Measurements from ENCODE around the gene TNS4. TPM values are rescaled to one million over a fixed set of nuclear protein-coding genes. Genes with fewer than 3 reads are reported as not detected.

Gene TNS4
- total and polyA plus RNA-seq, 7 donors: 0.04 to 0.06 TPM; not detected in 5

DNA sequence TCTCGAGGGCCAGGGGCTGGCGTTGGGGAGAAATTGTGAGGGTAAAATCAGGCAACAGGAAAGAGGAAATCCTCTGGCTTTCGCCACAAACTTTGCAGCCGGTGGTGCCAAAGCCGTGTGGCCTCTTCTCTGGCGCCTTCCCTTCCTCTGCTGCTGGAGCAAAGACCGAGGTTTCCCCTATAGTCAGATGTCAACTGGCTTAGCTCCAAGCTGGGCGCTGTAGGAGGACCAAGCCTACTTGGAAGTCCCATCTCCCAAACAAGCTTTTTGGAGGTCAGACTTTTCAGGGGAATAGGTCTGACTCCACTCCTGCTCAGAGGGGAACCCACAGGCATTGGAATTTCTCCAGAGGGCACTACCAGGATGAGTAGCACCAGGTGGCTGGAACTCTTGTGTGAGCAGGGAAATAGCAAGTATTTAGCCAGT, 53.2 kb downstream of the TNS4 start:
- Histone ChIP-seq H3K27ac (no peak overlapping the region), H3K4me1 (peaks cover 34% of the 10 kb centered on the region), H3K36me3 (ENCODE audit: insufficient read depth in 1 of 2, low read depth in 1 of 2) (peaks cover 0 to 11% of the 10 kb centered on the region in 2 donors), H3K27me3 (ENCODE audit: insufficient read depth in 3 of 3, low read length in 2 of 3) (peaks cover 0 to 7% (median 0%) of the 10 kb centered on the region in 3 donors), H3K9me3 (no peaks in the 10 kb centered on the region), H3K4me3 (peak overlapping the region; percentile 78)
- intact Hi-C loops (cut with DNase I): no loop called here
- TF ChIP-seq, protein P1, sequence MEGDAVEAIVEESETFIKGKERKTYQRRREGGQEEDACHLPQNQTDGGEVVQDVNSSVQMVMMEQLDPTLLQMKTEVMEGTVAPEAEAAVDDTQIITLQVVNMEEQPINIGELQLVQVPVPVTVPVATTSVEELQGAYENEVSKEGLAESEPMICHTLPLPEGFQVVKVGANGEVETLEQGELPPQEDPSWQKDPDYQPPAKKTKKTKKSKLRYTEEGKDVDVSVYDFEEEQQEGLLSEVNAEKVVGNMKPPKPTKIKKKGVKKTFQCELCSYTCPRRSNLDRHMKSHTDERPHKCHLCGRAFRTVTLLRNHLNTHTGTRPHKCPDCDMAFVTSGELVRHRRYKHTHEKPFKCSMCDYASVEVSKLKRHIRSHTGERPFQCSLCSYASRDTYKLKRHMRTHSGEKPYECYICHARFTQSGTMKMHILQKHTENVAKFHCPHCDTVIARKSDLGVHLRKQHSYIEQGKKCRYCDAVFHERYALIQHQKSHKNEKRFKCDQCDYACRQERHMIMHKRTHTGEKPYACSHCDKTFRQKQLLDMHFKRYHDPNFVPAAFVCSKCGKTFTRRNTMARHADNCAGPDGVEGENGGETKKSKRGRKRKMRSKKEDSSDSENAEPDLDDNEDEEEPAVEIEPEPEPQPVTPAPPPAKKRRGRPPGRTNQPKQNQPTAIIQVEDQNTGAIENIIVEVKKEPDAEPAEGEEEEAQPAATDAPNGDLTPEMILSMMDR (IDR thresholded peaks at IDR 0.05): no peak
- ATAC-seq (no peak), DNase-seq (peak; percentile 40 to 62)
- 35 to 42% (median 42%) methylated on average over 8 of the region's 8 CpGs for WGBS, 3 donors

DNA sequence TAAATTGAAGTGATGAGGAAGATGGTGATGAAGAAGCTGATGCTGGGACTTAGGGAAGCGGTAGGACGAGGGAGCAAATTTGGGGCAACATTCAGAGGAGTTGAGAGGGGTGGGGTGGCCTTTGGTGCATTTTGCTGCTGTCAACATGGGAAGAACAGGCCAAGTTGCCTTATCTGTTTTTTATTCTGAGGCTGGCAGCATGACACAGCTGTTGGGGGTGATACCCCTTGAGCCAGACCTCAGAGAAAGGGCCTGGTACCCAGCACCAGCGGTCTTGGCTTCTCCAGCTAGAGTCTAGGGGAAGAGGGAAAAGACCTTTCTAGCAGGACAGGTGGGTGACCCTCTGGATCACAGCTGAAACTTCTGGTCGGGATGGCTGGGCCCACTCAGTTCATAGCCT, 53.6 kb downstream of the TNS4 start:
- H3K27me3 ChIP-seq (ENCODE audit: insufficient read depth in 3 of 3, low read length in 2 of 3): peaks cover 0 to 7% (median 0%) of the 10 kb centered on the region in 3 donors
- intact Hi-C loops (cut with DNase I): no loop called here
- no peak for ATAC-seq
- peaks cover 0 to 7% of the 10 kb centered on the region in 2 donors for H3K36me3 ChIP-seq (ENCODE audit: insufficient read depth in 1 of 2, low read depth in 1 of 2)
- H3K27ac ChIP-seq: no peak overlapping the region
- TF ChIP-seq, protein P1 (IDR thresholded peaks at IDR 0.05): no peak
- no peak for DNase-seq
- 65 to 67% (median 65%) methylated on average over 4 of the region's 4 CpGs for WGBS, 3 donors
- H3K4me3 ChIP-seq: peak overlapping the region; percentile 78
- peaks cover 34% of the 10 kb centered on the region for H3K4me1 ChIP-seq
- no peaks in the 10 kb centered on the region for H3K9me3 ChIP-seq

DNA sequence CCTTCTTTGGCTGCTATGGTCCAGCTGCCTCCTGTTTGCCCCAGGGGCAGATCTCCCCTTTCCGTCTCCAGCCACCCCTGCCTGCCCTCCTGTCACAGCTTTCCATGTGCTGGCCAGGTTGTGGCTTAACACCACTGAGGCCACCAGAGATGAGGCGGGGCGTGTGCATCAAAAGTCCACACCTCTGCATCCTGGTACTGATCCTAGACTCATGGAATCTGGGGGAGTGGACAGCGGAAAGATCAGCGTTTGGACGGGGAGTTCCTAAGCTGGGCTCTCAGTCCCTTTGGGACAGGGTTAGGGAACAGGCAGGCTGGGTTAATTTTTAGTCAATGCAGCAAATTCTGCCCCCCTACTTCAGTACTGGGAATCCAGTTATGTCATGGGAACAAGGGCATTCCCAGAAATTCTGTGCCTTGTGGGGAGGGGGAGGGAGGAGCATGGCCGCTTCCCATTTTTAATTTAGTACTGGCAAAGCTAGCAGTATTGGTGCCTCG, 54.2 kb downstream of the TNS4 start:
- peaks cover 0 to 4% of the 10 kb centered on the region in 2 donors for H3K36me3 ChIP-seq (ENCODE audit: insufficient read depth in 1 of 2, low read depth in 1 of 2)
- peak overlapping the region; percentile 78 for H3K4me3 ChIP-seq
- peak in 1 of 4 donors; percentile 27 for ATAC-seq
- H3K9me3 ChIP-seq: no peaks in the 10 kb centered on the region
- peaks cover 34% of the 10 kb centered on the region for H3K4me1 ChIP-seq
- peaks cover 0 to 7% (median 0%) of the 10 kb centered on the region in 3 donors for H3K27me3 ChIP-seq (ENCODE audit: insufficient read depth in 3 of 3, low read length in 2 of 3)
- intact Hi-C loops (cut with DNase I): no loop called here
- peak in 1 of 2 donors; percentile 35 for DNase-seq
- no peak overlapping the region for H3K27ac ChIP-seq
- TF ChIP-seq, protein P1 (IDR thresholded peaks at IDR 0.05): no peak
- WGBS, 3 donors: 50 to 60% (median 56%) methylated on average over 8 of the region's 8 CpGs

DNA sequence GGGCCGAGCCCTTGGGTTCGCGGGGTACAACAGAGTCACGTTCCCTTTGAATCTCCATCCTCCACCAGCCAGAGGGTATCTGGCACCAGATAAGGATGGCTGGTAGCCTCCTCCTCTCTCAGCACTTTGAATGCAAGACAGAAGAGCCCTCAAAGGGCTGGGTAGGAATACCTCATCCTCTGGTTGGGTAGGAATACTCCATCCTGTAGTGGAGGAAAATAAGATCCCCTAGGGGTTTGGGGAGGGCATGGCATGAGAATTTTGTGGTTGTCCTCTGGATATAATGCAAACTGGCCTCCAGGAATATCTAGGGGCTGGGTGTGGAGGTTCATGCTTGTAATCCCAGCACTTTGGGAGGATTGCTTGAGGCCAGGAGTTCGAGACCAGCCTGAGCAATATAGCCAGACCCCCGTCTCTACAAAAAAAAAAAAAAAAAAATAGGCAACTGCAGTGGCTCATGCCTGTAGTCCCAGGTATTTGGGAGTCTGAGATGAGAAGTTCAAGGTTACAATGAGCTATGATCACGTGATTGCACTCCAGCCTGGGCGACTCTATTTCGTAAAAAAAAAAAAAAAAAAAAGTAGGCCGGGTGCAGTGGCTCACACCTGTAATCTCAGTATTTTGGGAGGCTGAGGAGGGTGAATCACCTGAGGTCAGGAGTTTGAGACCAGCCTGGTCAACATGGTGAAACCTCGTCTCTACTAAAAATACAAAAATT, 55.5 kb downstream of the TNS4 start:
- TF ChIP-seq, protein P1 (IDR thresholded peaks at IDR 0.05): no peak
- Histone ChIP-seq H3K4me3 (peak overlapping the region; percentile 78), H3K27ac (peak overlapping the region; percentile 75), H3K9me3 (no peaks in the 10 kb centered on the region), H3K4me1 (peaks cover 21% of the 10 kb centered on the region), H3K36me3 (ENCODE audit: insufficient read depth in 1 of 2, low read depth in 1 of 2) (peaks cover 0 to 4% of the 10 kb centered on the region in 2 donors), H3K27me3 (ENCODE audit: insufficient read depth in 3 of 3, low read length in 2 of 3) (peaks cover 0 to 7% (median 0%) of the 10 kb centered on the region in 3 donors)
- ATAC-seq (no peak), DNase-seq (no peak)
- WGBS, 3 donors: 65 to 81% (median 77%) methylated on average over 11 of the region's 11 CpGs
- intact Hi-C loops (cut with DNase I): no loop called here
